HG03108 (cell line): ENCODE data around the gene IRAG1.

Experiments used
- ATAC-seq: cut with Tn5 transposase; IDR thresholded peaks from one replicate; pipeline ENCODE4 v1.9.1; 2021; ENCODE audit warnings: moderate library complexity; ENCODE audit not compliant: unreplicated experiment

IRAG1 gene

DNA sequence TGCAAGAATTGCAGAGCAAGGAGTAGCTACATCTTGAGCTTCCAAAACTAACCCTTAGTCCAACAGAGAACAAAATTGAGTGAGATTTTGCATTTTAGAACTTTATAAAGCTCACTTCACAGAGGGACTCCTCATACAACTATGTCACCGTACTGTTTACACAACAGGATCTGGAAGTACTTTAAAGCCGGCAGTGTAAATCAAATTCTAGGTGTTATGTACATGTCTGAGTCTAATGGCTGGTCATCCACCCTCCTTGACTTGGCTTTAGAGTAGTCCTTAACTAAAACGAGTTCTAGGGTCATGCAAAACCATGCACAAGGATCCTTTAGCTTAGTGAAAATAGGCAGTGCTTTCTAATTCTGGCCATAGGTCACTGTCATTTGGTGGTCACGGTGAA is 23.5 kb downstream of the IRAG1 start:
- no peak for ATAC-seq

DNA sequence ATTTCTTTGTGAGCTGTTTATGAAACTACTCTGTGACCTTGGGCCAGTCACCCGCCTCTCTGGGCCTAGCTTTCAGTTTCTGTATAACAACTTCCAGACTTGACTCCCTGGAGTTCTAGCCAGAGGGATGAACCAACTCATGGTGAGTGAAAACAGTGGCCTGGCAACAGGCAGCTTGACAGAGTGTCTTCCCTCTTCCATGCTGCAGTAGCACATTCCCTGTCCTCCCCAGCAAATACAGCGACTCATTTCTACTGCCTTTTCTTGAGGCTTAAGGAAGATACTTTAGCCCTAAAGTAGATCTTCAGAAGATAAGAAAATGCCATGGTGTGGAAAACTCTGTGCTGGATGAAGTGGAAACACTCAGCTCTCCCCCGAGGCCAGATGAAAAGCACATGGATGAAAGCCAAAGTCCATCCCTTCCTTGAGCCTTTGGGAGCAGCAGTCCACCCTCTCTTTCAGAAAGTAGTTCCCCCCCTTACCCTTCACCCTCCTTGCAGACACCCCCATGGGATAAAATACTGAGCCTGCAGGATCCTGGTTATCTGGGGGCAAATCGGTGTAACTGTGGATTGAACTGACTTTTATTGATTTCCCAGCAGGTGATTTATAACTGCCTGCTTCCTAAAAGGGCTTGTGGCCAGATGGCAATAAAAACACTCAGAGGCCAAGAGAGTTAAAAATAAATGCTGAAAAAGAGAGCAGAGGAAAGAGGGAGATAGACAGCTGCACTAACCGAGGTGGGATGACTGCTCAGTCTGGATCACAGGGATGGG is 24.1 kb downstream of the IRAG1 start:
- ATAC-seq, result no peak

DNA sequence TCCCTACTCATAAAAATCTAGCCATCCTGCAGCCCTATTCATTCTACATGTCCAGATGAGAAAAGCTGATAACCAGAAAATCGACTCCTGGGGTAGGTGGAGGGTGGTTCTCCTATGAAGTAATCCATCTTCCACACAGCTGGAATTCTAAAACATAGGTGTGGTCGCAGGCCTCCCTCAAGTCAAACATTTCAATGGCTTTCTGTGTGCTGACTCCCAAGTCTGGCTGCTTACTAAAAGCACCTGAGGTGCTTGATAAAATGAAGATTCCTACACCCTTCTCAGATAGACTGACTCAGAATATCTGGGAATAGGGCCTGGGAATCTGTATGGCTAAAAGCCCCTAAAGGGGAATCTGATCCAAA is 26.1 kb downstream of the IRAG1 start:
- ATAC-seq, result no peak

DNA sequence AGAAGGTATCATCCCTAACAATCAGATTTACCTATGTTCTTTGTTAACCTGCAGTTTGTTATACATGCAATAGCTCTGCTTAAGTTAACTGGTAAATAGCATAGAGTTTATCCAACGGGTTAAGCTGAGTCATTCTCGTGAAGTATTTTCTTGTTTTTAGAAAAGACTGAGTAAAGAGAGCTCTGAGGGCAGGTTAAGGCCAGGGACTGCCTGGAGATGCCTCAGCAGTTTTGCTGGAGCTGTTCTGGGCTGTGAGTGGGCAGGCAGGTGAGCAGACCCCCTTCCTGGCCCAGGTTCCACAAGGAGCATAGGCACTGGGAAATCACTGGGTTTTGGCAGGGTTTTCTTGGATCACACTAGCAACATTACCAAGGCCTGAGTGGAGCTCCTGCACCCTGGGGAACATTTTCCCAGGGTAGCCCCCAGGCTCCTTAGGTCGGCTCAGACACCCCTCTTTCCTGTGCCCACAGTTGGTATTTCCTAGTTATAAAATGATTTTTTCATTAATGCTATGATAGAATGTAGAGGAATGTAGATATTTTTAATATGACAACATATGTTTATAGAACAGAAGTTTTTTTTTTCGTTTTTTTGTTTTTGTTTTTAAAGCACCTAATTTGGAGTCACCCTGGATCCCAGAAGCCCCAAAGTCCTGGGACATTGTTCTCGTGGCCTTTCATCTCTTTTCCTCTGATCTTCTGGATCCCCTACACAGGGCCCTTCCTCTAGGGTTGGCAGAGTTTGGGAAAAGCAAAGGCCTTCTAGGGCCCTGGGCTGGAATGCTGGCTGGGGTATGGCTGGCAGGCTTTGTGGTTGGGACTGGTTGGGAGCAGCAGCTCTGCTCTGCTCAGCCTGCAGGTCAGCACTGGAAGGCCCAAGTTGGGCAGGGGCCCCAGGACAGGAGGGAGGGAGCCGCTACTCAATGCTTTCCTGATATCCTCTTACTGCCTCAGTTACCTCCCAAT is 26.7 kb downstream of the IRAG1 start:
- ATAC-seq, result no peak

DNA sequence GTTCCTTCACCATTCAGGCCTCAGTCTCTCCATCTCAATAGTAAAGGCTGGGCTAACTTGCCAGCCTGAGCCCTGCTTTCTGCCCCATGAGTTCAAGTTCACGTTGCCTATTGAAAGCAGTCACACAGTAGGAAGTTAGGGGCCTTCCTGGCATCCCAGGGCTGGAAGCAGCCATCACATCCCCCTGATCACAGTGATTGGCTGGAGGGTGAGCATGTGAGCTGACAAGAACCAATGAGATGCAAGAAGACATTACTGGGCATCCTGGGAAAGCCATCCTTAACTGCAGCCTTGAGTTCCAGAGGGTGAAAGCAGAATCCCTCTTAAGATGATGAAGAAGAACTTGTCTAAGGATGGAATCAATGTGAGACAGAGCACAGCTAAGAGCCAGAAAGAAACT is 29.1 kb downstream of the IRAG1 start:
- no peak for ATAC-seq

DNA sequence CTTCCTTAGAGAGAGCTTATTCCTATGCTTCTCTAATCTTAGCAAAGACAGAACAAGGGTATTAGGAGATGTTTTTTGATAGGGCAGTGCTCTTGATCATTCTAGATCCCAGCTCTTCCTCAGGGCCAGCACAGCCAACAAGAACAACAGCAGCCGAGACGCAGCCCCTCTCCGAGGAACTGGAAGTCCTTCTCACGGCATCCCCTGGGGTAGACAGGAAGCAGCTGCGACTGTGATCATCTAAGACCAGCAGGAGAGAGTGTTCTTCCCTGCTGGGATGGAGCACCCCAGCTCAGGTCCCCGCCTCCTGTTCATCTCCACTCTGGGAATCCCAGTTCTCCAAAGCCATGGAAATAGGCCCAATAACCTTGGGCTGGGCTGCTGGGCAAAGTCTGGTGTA is 29.6 kb downstream of the IRAG1 start:
- ATAC-seq, result no peak

DNA sequence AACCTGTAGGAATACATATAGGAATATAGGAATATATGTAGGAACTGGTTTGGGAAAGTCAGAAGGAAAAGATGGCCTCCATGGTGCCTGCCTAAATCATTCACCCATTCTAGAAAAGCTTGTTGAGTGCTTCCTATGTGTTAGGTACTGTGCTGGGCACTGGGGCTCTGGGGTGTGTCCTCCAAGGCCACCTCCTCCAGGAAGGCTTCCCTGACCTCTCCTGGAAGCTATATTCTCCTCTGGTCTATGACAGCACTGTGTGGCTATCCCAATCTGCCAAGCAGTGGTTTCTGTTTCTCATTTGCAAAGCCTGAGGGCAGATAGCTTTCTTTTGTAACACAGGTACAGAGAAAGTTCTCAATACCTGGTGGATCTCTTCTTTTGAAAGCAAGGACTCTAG is 30.2 kb downstream of the IRAG1 start:
- no peak for ATAC-seq

DNA sequence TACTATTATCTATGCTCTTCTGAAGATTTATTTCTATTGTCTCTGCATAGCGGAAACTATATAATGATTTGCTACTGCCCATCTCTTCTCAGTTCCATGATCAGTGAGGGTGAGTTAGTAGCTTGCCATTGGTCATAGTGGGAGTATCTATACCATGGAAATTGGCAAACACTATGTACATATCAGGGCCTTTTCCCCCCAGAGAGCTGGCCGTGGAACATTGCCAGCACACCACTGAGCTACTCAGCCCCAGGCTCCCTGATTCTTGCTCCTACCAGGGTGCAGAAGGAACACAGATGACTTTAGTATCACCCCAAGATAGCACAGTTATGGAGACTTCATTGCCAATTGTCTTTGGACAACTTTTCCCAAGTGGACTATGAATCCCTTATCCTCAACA is 33.2 kb downstream of the IRAG1 start:
- no peak for ATAC-seq

DNA sequence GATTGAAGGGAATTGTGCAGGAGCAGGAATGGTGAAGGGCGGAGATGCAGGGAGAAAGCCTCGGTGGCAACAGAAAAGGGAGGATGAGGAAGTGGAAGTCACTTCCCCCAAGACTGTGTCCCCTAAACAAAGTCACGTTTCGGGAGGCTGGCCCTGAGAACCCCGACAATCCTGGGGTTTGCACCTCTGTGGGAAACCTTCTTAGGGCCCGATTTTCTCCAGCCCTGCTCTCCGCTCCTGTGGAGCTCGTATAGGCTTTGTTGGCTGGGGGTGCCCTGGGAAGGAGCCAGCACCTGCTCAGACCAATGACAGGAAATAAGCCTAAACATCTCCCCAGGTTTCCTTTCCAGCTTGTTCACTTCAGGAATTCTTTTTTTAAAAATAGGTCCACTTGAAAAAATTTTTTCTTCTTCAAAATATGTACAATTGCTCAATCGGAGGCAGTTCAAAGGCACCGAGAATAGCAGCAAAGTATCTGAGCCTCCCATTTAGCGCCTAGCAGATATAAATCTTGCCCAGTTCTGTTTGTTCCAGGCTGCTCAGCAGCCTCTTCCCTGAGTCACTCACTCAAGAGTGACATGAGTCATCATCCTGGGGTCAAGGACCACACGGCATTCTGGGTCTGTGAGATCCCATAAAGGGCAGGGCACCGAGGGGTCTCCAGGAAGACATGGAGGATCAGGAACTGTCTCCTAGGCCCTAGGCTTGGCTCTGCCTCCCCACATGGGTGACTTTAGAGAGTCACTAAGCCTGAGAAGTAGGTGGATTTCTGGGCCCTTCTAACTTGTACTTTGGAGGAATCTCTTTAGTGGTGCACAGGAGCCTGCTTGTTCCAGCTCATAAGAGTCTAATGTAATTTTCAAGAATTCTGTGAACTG is 34.0 kb downstream of the IRAG1 start:
- no peak for ATAC-seq

DNA sequence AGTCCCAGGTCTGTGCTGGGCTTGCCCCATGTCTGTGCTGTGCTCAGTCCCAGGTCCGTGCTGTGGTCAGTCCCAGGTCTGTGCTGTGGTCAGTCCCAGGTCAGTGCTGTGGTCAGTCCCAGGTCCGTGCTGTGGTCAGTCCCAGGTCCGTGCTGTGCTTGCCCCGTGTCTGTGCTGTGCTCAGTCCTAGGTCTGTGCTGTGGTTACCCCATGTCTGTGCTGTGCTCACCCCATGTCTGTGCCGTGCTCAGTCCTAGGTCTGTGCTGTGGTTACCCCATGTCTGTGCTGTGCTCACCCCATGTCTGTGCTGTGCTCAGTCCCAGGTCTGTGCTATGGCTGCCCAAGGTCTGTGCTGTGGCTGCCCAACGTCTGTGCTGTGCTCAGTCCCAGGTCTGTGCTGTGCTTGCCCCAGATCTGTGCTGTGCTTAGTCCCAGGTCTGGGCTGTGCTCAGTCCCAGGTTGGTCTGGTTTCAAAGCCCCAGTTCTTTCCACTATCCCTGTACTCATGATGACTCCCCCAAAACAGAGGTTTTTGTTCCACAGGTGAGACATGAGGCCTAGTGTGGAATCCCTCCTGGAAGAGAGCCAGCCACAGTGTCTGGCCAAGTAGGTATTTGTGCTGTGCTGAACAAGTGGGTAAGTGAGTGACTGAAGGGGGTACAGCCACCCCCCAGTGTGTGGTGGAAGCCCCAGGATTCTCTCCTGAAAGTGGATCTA is 34.8 kb downstream of the IRAG1 start:
- no peak for ATAC-seq

DNA sequence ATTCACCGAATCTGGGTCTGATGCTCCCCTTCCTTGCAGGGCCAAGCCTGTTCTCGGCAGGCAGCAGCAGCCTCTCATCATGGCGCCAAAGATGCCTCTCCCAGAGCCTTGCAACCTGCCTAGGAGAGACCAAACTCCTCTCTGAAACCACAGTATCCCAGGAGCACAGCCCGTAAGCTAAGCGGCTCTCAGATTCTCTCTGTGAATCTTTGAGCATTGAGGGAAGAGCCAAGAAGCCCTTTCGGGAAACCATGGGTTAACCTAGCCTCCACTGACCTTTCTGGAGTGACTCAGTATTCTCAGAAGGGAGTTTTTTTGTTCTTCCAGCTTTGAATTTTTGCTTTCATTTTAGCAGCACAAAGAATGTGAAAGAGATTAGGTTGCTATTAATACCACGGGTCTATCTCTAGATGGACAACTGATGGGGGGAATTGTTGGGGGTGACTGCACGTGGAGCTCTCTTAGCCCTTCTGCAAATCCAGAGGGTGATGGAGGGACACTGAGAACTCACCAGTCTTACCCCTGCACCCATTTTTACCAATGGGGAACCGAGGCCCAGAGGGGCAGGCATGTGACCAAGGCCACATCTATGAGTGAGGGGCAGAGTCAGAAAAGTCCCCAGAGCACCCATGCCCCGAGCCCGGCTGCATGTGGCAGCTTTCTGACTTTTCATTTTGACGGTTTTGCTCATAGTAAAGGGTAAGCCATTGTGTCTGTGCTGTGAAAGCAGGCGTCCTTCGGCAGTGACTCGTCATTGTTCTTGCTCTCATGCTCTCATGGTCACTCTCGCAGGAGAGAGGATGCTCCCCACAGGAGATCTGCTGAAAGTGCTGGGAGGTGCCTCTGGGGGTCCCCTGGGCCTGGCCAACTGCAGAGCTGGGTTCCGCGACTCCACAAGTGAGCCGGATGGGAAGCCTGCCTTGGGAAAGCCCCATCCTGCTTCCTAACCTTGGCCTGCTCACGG is 36.0 kb downstream of the IRAG1 start:
- peak; percentile 61 for ATAC-seq

DNA sequence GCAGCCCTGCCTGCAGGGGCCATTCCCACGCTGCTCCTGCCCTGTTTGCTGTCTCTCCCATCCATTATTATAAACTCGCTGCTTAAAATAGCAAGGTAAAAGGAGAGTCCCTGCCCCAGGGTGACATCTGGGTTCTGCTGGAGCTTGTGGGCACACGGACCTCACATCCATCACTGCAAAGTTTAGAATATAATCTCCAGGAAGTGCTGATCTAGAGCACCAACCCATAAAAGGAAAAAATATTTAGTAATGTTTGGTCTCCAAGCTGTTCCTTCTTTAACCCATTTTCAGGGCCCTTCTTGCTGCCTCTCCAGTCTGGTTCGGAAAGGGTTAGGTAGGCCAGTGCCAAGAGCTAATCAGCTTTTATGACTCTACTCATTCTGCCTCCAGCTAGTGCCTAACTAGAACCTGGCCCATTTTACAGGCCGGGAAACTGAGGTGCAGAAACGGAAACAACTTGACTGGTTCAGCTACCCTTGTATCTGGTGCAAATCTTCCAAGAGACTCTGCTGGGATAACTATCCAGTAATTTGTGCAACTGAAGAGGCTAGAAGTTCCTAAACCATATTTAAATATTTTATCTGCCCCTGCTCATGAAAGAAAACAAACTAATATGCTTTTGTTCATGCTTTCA is 37.5 kb downstream of the IRAG1 start:
- ATAC-seq, result no peak

DNA sequence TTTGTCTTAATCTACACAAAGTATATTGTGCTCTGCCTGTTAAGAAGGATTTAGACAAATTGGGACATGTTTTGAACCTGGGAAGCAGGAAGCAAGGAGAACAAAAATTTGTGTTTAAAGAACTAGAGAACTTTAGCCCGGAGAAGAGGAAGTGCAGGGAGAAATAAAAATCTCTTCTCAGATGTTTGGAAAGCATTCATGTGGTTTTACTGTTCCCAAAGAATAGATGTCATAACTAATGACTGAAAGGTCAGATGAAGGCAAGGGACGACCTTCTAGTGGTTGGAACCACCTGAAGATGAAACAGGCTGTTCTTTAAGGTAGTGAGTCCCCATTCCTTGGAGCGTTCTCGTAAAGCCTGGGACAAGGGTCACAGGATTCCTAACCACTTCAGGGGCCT is 38.3 kb downstream of the IRAG1 start:
- ATAC-seq, result no peak

DNA sequence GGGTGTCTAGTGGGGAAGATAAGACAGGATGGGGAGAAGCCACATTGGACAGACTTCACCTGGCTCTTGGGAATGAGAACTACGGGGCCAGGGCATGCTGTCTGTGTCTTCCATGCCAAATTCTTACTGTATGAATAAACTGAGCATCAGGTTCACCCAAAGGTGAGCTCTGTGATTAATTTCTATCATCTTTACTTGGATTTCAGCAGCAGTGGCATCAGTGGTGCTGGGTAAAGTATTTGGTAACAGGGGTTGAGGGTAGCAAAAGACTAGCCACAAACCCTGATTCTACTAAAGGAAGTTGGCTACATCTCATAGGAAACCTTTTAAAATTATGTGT is 38.8 kb downstream of the IRAG1 start:
- ATAC-seq, result no peak

DNA sequence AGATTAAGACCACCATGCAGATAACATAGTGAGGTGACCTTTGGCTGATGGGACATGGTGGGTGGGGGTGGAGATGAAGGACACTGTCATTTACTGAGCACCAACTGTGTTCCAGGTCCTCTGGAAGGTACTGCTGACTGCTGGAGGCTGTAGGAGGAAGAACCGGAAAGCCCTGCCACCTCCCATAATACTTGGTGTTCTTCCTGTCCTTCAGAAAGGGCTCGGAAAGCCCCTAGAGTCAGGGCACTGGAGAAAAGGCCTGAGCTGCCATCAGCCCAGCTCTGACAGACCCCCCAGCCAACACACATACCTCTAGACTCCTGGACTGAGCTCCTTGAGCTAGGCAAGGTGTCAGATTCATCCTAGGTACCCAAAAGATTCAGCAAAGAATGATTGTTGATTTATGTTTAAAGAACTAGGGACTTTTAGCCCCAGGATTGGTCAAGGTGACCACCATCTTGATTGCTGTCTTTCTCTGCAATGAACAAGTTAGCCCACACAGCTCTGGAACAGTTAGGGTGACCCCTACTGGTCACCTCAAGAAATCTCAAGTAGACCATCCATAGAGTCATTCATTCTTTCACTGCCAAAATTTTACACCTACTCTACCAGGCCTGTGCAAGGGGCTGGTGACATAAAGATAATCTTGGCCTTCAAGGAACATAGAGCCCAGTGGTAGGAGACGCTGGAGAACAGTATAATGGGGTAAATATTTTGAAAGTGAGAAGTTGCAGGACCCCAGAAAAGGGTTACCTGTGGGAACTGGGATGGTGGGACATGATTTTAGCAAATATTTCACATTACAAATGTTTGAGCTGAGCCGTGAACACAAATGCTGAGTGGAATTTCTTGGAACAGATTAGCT is 39.4 kb downstream of the IRAG1 start:
- ATAC-seq, result no peak

DNA sequence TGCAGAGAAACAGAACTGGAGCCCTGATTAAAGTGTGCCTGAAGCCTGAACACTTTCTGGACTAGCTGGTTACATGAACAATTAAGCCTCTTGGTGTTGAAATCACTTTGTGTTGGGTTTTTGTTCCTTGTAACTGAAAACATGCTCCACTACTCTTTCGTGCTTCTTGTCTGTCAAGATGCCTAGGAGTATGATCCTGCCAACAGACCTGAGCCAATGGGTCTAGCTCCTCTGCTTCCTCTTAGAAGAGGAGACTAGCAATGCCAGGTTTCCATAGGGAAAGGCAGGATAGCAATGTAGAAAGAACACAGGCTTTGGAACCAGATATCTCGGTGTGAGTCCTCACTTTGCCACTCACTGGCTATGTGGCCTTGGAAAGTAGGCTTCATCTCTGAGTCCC is 40.3 kb downstream of the IRAG1 start:
- no peak for ATAC-seq

DNA sequence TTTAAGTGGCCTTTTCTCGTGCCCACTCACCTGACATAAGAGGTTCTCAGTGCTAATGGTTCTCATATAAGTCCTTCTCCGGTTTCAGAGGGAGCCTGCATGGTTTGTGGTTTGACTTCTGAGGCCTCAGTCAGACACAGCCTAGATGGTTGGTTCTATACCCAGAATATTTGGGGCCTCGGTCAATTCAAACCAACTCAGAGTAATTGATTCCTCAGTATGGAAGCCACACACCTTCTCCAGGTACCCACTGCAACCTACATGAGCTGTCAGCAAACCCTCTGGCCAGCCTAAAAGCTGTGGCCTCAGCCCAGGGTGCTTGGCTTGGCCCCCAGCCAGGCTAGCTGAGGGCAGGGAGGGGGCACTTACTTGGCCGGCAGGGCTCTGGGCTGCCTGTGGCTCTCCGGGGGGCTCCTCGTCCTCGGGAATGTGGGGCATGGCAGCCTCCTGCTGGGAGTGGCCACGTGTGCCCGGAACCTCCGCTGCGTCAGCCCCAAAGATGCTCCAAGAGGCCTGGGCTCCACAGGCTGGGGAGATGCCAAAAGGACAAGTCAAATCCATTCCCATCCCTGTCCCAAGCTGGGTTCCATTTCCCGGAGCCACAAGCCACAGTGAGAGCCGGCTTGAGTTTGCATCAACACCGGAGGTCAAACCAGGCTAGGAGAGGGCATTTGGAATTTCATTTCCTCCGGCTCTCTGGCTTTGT is 41.7 kb downstream of the IRAG1 start:
- ATAC-seq, result no peak

DNA sequence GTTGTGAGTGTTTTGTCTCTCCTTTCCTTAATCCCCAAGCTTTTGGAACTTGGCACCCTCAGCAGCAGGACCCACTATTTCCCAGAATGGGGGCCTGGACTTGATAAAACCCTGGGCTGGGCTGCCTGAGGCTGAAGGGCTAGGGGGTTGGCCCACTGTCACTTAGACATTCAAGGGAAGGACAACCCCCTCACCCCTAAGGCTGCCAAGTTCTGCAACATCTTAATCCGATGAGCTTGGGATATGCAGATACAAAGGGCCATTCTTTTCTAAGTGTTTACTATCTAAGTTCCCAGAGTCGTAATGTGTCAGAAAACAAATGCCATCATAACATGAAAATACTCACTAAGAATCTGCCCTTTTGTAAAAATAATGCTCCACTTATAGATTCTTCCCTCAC is 42.9 kb downstream of the IRAG1 start:
- ATAC-seq, result no peak
